Measurements from ENCODE around the gene SGCD.

DNA sequence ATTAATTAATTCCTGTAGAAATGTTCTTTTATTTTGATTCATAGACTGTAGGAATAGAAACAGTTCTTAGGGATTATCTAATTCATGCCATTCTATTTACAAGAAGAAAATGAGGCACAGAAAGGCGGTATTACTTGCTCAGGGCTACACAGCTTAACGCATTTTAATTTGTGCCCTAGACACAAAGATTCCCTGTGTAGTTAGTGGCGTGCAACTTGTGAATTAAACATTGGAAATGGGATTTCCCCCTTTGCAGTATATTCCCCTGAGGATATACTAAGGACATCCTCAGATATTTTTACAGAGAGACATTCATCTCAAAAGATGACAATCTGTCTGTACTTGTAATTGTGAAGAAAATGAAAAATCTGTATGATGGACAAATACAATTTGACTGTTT, 108.1 kb downstream of the SGCD start:
- TF ChIP-seq EP300 (IDR thresholded peaks at IDR 0.05) = no peak
- TF ChIP-seq, protein P1, sequence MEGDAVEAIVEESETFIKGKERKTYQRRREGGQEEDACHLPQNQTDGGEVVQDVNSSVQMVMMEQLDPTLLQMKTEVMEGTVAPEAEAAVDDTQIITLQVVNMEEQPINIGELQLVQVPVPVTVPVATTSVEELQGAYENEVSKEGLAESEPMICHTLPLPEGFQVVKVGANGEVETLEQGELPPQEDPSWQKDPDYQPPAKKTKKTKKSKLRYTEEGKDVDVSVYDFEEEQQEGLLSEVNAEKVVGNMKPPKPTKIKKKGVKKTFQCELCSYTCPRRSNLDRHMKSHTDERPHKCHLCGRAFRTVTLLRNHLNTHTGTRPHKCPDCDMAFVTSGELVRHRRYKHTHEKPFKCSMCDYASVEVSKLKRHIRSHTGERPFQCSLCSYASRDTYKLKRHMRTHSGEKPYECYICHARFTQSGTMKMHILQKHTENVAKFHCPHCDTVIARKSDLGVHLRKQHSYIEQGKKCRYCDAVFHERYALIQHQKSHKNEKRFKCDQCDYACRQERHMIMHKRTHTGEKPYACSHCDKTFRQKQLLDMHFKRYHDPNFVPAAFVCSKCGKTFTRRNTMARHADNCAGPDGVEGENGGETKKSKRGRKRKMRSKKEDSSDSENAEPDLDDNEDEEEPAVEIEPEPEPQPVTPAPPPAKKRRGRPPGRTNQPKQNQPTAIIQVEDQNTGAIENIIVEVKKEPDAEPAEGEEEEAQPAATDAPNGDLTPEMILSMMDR (IDR thresholded peaks at IDR 0.05) = no peak
- TF ChIP-seq POLR2AphosphoS5 (IDR thresholded peaks at IDR 0.05) = no peak
- TF ChIP-seq POLR2A (IDR thresholded peaks at IDR 0.05) = no peak

All from stomach (tissue), 4 donors.